NCI-H345 (cell line): Measurements from ENCODE around the gene KDM6B.

ENCODE experiments used
- DNase-seq: peaks from one replicate; lab custom pipeline; 2025; lab: John Stamatoyannopoulos, UW

KDM6B gene

GRCh38 chr17:7841396-7841914 is 7.4 kb downstream of the KDM6B start:
- DNase-seq, result peak; percentile 62

- DNase-seq, result peak; percentile 89
These were observed 7.9 kb downstream of the KDM6B start for GRCh38 chr17:7841915-7842379.

- DNase-seq, result peak; percentile 56
These were observed 8.6 kb downstream of the KDM6B start for GRCh38 chr17:7842380-7843256.

GRCh38 chr17:7843257-7843535 is 9.2 kb downstream of the KDM6B start:
- no peak for DNase-seq

GRCh38 chr17:7843536-7844291 is 9.7 kb downstream of the KDM6B start:
- DNase-seq, result peak; percentile 78

- peak; percentile 82 for DNase-seq
These were observed 10.5 kb downstream of the KDM6B start for GRCh38 chr17:7844292-7845154.

GRCh38 chr17:7845359-7846062 is 11.5 kb downstream of the KDM6B start:
- no peak for DNase-seq

- DNase-seq, result no peak
These were observed 12.2 kb downstream of the KDM6B start for GRCh38 chr17:7846063-7846735.

GRCh38 chr17:7846765-7847661 is 13.0 kb downstream of the KDM6B start:
- no peak for DNase-seq

GRCh38 chr17:7848131-7848579 is 14.1 kb downstream of the KDM6B start:
- no peak for DNase-seq

GRCh38 chr17:7848739-7849129 is 14.7 kb downstream of the KDM6B start:
- no peak for DNase-seq

GRCh38 chr17:7849130-7849750 is 15.2 kb downstream of the KDM6B start:
- no peak for DNase-seq

- DNase-seq, result no peak
These were observed 15.9 kb downstream of the KDM6B start for GRCh38 chr17:7849751-7850504.

- DNase-seq, result no peak
These were observed 16.9 kb downstream of the KDM6B start for GRCh38 chr17:7850701-7851437.

- peak; percentile 88 for DNase-seq
These were observed 17.6 kb downstream of the KDM6B start for GRCh38 chr17:7851438-7852261.

GRCh38 chr17:7852262-7852670 is 18.2 kb downstream of the KDM6B start:
- DNase-seq, result no peak
